ENCODE measurements around the gene PSMA8. TPM values are rescaled to one million over a fixed set of nuclear protein-coding genes. Genes with fewer than 3 reads are reported as not detected.

PSMA8 gene
- not detected for total RNA-seq

DNA sequence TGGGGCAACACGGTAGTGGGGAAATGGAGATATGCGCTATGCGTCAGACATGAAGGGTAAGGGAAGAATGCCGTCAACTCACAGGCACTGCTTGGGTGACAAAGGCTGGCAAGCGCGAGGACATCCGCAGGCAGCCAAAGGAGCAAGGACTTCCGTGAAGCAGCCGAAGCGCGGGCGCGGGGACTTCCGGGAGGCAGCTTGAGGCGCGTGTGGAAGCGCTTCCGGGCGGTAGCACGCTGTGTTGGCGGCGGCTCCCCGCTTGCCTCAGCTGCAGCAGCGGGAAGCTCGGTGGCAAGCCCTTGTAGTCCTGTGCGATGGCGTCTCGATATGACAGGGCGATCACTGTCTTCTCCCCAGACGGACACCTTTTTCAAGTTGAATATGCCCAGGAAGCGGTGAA, at the start of gene PSMA8:
Gene PSMA8 (plus strand): TSS at position 218 of the 400 bp plus-strand sequence. CDS start 97 bp downstream, at position 315.
- DNase-seq (ENCODE audit: low spot score in 2 of 2): no peak
- no peaks in the 10 kb centered on the region for H3K36me3 ChIP-seq
- WGBS: 59% methylated on average over 30 of the region's 31 CpGs
- H3K9me3 ChIP-seq: no peaks in the 10 kb centered on the region
- TF ChIP-seq EP300 (IDR thresholded peaks at IDR 0.05): no peak
- TF ChIP-seq POLR2A (IDR thresholded peaks at IDR 0.05): no peak
- TF ChIP-seq, protein P1, sequence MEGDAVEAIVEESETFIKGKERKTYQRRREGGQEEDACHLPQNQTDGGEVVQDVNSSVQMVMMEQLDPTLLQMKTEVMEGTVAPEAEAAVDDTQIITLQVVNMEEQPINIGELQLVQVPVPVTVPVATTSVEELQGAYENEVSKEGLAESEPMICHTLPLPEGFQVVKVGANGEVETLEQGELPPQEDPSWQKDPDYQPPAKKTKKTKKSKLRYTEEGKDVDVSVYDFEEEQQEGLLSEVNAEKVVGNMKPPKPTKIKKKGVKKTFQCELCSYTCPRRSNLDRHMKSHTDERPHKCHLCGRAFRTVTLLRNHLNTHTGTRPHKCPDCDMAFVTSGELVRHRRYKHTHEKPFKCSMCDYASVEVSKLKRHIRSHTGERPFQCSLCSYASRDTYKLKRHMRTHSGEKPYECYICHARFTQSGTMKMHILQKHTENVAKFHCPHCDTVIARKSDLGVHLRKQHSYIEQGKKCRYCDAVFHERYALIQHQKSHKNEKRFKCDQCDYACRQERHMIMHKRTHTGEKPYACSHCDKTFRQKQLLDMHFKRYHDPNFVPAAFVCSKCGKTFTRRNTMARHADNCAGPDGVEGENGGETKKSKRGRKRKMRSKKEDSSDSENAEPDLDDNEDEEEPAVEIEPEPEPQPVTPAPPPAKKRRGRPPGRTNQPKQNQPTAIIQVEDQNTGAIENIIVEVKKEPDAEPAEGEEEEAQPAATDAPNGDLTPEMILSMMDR (IDR thresholded peaks at IDR 0.05): no peak
- TF ChIP-seq POLR2AphosphoS5 (IDR thresholded peaks at IDR 0.05): no peak
- H3K27me3 ChIP-seq: no peaks in the 10 kb centered on the region
- no peak within 1 kb of the TSS for H3K4me3 ChIP-seq
- H3K4me1 ChIP-seq: no peaks in the 10 kb centered on the region
- no peak within 1 kb of the TSS for H3K27ac ChIP-seq

DNA sequence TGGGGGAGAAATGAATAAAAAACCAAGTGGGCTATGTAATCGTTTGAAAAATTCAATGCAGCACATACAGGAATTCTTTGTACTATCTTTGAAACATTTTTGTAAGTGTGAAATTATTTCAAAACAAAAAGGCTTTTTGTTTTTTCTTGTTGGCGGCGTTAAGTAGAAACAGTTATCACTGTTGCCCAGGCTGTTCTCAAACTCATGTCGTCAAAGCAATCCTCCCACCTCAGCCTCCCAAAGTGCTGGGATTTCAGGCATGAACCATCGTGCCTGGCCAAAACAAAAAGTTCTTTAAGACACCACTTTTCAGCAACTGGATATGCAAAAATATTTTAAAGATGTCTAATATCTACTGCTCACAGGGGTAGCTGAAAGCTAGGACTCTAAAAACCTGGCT, 48.6 kb upstream of the PSMA8 start:
- Histone ChIP-seq H3K27me3 (no peaks in the 10 kb centered on the region), H3K36me3 (peaks cover 32% of the 10 kb centered on the region), H3K4me3 (no peak overlapping the region), H3K9me3 (no peaks in the 10 kb centered on the region), H3K4me1 (peaks cover 27% of the 10 kb centered on the region), H3K27ac (no peak overlapping the region)
- no peak for DNase-seq (ENCODE audit: low spot score in 2 of 2)
- no peak for TF ChIP-seq POLR2AphosphoS5 (IDR thresholded peaks at IDR 0.05)
- TF ChIP-seq EP300 (IDR thresholded peaks at IDR 0.05): no peak
- no peak for TF ChIP-seq POLR2A (IDR thresholded peaks at IDR 0.05)
- TF ChIP-seq, protein P1 (IDR thresholded peaks at IDR 0.05): no peak
- 81% methylated on average over 5 of the region's 5 CpGs for WGBS

DNA sequence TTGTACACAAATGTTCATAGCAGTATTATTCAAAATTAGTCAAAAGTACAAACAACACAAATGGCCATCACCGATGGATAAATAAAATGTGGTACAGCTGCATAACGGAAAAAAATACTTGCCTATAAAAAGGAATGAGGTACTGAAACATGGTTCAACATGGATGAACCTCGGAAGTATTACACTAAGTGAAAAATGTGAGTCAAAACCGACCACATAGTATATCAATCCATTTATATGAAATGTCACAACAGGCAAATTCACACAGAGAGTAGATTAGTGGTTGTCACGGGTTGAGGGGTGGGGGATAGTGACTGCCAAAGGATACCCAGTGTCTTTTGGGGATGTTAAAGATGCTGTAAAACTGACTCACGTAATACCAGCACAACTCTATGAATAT, 46.7 kb upstream of the PSMA8 start:
- Histone ChIP-seq H3K36me3 (peaks cover 23% of the 10 kb centered on the region), H3K4me3 (no peak overlapping the region), H3K4me1 (peaks cover 31% of the 10 kb centered on the region), H3K27ac (no peak overlapping the region), H3K9me3 (no peaks in the 10 kb centered on the region), H3K27me3 (no peaks in the 10 kb centered on the region)
- 94% methylated on average over 6 of the region's 6 CpGs for WGBS
- DNase-seq (ENCODE audit: low spot score in 2 of 2): no peak
- TF ChIP-seq POLR2AphosphoS5 (IDR thresholded peaks at IDR 0.05) (no peak), EP300 (IDR thresholded peaks at IDR 0.05) (no peak), POLR2A (IDR thresholded peaks at IDR 0.05) (no peak)
- TF ChIP-seq, protein P1 (IDR thresholded peaks at IDR 0.05): no peak

DNA sequence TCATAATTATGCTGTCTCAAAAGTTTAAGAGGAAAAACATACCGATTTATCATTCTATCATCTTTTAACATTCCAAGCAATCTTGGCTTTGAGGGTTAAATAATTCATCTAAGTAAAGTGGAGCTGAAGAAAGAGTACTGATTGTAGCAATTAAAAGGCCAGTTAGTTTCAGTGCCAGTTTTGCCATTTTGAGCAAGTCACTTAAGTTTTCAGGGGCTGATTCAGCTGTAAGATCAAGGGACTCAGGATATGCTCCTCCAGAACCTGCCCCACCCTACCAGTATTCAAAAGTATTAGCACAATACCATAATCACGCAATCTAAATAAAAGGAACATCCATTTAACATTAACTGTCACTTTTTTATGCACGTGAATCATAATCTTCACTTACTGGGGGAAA, 45.2 kb upstream of the PSMA8 start:
- Histone ChIP-seq H3K36me3 (peaks cover 10% of the 10 kb centered on the region), H3K4me3 (peak overlapping the region; percentile 81), H3K27me3 (no peaks in the 10 kb centered on the region), H3K27ac (no peak overlapping the region), H3K9me3 (no peaks in the 10 kb centered on the region), H3K4me1 (peaks cover 31% of the 10 kb centered on the region)
- WGBS: 19% methylated on average over 3 of the region's 3 CpGs
- no peak for DNase-seq (ENCODE audit: low spot score in 2 of 2)
- TF ChIP-seq POLR2AphosphoS5 (IDR thresholded peaks at IDR 0.05): no peak

DNA sequence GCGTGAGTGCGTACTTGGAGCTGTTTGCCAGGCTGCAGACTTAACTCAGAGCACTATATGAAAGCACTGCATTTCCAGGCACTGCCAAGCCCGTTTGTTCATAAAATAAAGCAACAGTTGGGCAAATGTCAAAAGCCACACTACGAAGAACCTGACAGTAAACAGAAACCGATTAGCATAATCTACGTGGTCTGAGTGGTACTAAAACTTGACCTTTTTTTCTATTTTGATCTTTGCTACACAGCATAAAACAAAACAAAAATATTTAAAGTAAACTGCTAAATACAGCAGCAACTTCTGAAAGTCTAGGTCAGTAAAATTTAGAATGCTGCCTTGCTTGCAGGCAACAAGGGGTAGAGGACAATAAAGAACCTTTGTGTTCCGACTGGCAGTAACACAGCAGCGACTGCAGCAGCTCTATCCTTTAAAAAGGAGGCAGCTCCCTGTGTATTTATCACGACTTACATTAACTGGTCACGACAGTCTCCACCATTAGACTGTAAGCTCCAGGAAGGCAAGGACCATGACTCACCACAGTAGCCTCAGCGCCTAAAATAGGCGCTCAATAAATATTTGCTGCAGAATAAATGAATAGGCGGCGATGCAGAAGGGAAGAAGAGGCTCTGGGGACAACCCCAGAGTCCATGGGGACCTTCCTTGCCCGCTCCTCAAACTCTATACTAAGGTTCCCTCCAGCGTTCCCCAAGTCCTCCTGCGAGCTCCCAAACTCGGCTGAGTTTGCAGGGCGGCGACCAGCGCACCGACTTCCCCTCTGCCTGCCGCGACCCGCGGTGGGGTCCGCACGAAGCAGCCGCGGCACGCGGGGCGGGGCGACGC, 44.2 kb upstream of the PSMA8 start:
- Histone ChIP-seq H3K36me3 (peaks cover 4% of the 10 kb centered on the region), H3K4me1 (peaks cover 31% of the 10 kb centered on the region), H3K27me3 (no peaks in the 10 kb centered on the region), H3K27ac (peak overlapping the region; percentile 99), H3K4me3 (peak overlapping the region; percentile 81), H3K9me3 (no peaks in the 10 kb centered on the region)
- DNase-seq (ENCODE audit: low spot score in 2 of 2): no peak
- no peak for TF ChIP-seq POLR2A (IDR thresholded peaks at IDR 0.05)
- no peak for TF ChIP-seq EP300 (IDR thresholded peaks at IDR 0.05)
- TF ChIP-seq, protein P1 (IDR thresholded peaks at IDR 0.05): no peak
- no peak for TF ChIP-seq POLR2AphosphoS5 (IDR thresholded peaks at IDR 0.05)
- WGBS: 1% methylated on average over 14 of the region's 35 CpGs
